Psoas muscle (tissue), 8 donors: ENCODE measurements around the gene ARSD. TPM values are rescaled to one million over a fixed set of nuclear protein-coding genes. Genes with fewer than 3 reads are reported as not detected.

ENCODE experiments used
- ATAC-seq, 4 donors: fragments of 200-7000 bp; cut with Tn5 transposase; one replicate each; pipeline ENCODE4 v1.9.1; 2020; ENCODE audit warnings: moderate library complexity in 3 of 4, mild to moderate bottlenecking in 2 of 4
- DNase-seq, 2 donors: peaks; one replicate each; pipeline ENCODE4 v3.0.0-alpha.2; 2020
- H3K27ac ChIP-seq: fragments of 200-600 bp; one replicate; pipeline ENCODE4 v1.8.0; 2022
- H3K27me3 ChIP-seq, 3 donors: fragments of 200-600 bp in 1 of 3; one replicate each; pipeline versions ENCODE4 v1.6.1 to v1.8.0; 2013 to 2022; ENCODE audit warnings: low read length in 2 of 3, mild to moderate bottlenecking in 2 of 3, moderate library complexity in 1 of 3; ENCODE audit not compliant: insufficient read depth in 3 of 3
- H3K36me3 ChIP-seq, 2 donors: fragments of 200-600 bp in 1 of 2; one replicate each; pipeline versions ENCODE4 v1.6.1 to v1.8.0; 2013 to 2022; ENCODE audit warnings: low read depth in 1 of 2, mild to moderate bottlenecking in 1 of 2, moderate library complexity in 1 of 2; ENCODE audit not compliant: insufficient read depth in 1 of 2
- H3K4me1 ChIP-seq: fragments of 200-600 bp; one replicate; pipeline ENCODE4 v1.8.0; 2022
- H3K4me3 ChIP-seq: fragments of 200-600 bp; one replicate; pipeline ENCODE4 v1.8.0; 2022; ENCODE audit warnings: mild to moderate bottlenecking
- H3K9me3 ChIP-seq: fragments of 200-600 bp; one replicate; pipeline ENCODE4 v1.8.0; 2022
- WGBS, 3 donors: extraction: QIAGEN DNeasy Blood & Tissue Kit; methylation state at CpG; one replicate each; pipeline versions ENCODE4 v1.1.6 to v1.1.7; 2013; 5-methylcytosine and 5-hydroxymethylcytosine counted together
- intact Hi-C, 2 donors: fragments of 100-400 bp; cut with DNase I; formaldehyde crosslinking; loops; one replicate each; pipeline versions ENCODE4 v1.11.0 to v1.14.2; 2022
- polyA plus RNA-seq, 3 donors: library from polyadenylated mRNA; stranded (reverse); fragments of 200-250 nt; gene quantifications; one replicate each; pipeline ENCODE4 v1.2.3, GENCODE V29; 2013
- total RNA-seq, 4 donors: library from RNA; stranded (reverse); fragmentation: NEBNext Ultra II Directional in 2 of 4; extraction: Animal tissue kit (Norgen Biotek cat#: 25700) in 2 of 4; gene quantifications; one replicate each; pipeline versions ENCODE4 v1.2.1 to v1.2.4, GENCODE V29; 2021 to 2023
- TF ChIP-seq, protein P1 (sequence below): fragments of 200-600 bp; IDR thresholded peaks from one replicate; pipeline ENCODE4 v1.8.0; 2022; ENCODE audit warnings: antibody characterized with exemption
- donor health status: healthy with polysubstance abuse.
- donor health status: DM: no; HTN: no; CAD: no; lungs with moderate emphysema.
- donor health status: Bipolar disorder and iron deficiency.
- donor health status: healthy.
- donor health status: DM: yes; HTN: yes; CAD: no.
- donor health status: DM: no; HTN: no; CAD: no.
- donor health status: DM: no; HTN: no; CAD: no.
- donor health status: DM: yes; HTN: yes; CAD: no.

Gene ARSD
- total and polyA plus RNA-seq, 7 donors = 0.66 to 2.4 (median 1.6) TPM

DNA sequence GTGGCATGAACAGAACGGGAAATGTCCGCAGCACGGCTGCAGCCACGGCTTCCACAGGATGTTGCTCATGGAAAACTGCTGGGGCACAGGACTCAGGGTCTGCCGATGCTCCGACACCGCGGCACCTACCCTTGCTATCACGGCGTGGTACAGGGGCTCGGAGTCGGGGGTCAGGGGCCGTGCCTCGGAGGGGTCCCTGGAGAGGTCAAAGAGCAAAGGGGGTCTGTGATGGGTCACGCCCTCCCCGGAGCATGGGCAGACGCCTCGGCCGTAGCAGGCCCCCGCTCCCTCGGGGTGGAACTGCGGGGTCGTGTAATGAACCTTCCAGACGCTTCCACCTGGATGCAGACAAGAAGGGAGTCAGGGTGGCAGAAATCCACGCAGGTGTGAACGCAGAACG lies 21.8 kb downstream of the ARSD start:
- no peaks in the 10 kb centered on the region for H3K36me3 ChIP-seq
- no peak overlapping the region for H3K27ac ChIP-seq
- H3K4me1 ChIP-seq = no peaks in the 10 kb centered on the region
- ATAC-seq = no peak
- intact Hi-C loops = no loop called here
- no peak for DNase-seq
- TF ChIP-seq, protein P1, sequence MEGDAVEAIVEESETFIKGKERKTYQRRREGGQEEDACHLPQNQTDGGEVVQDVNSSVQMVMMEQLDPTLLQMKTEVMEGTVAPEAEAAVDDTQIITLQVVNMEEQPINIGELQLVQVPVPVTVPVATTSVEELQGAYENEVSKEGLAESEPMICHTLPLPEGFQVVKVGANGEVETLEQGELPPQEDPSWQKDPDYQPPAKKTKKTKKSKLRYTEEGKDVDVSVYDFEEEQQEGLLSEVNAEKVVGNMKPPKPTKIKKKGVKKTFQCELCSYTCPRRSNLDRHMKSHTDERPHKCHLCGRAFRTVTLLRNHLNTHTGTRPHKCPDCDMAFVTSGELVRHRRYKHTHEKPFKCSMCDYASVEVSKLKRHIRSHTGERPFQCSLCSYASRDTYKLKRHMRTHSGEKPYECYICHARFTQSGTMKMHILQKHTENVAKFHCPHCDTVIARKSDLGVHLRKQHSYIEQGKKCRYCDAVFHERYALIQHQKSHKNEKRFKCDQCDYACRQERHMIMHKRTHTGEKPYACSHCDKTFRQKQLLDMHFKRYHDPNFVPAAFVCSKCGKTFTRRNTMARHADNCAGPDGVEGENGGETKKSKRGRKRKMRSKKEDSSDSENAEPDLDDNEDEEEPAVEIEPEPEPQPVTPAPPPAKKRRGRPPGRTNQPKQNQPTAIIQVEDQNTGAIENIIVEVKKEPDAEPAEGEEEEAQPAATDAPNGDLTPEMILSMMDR = no peak
- 90% methylated on average over 24 to 27 of the region's 27 CpGs for WGBS, 3 donors
- no peak overlapping the region for H3K4me3 ChIP-seq
- H3K9me3 ChIP-seq = peaks cover 10% of the 10 kb centered on the region
- no peaks in the 10 kb centered on the region for H3K27me3 ChIP-seq

DNA sequence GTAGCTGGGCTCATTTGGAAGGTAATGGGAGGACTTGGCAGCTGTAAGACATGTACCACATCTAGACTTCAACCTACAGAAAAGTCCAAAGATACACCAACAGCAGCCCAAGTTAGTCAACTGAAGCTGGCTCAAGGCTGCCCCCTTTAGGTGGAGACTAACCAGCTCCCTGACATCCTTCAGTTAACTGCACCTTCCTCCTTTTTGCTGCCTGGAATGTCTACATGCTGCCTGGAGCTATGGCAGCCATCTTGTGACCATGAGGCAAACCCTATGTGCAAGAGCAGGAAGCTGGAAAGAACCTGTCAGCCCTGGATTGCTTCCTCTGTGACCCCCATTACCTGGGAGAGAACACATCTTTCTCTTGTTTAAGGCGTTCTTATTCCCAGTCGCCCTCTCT lies 25.8 kb downstream of the ARSD start:
- Histone ChIP-seq H3K27ac (no peak overlapping the region), H3K36me3 (no peaks in the 10 kb centered on the region), H3K4me3 (no peak overlapping the region), H3K27me3 (no peaks in the 10 kb centered on the region), H3K9me3 (peaks cover 12% of the 10 kb centered on the region), H3K4me1 (no peaks in the 10 kb centered on the region)
- DNase-seq (no peak), ATAC-seq (no peak)
- intact Hi-C loops = no loop called here
- TF ChIP-seq, protein P1 = no peak
- WGBS, 3 donors = 89 to 98% (median 95%) methylated on average over 2 of the region's 2 CpGs

DNA sequence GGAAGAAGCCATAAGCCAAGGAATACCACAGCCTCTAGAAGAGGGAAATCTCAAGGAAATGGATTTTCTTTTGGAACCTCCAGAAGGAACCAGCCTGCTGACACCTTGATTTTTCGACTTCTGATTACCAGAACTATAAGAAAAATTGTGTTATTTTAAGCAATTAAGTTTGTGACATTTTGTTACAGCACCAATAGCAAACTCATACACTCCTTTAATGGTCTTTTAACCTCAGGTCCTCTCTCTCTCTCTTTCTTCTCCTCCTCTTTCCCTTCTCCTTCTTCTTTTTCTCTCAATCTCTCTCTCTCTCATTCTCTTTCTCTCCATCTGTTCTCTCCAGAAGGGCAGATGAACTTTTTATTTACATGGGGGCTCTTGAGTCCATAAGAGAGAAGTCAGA lies 26.3 kb downstream of the ARSD start:
- H3K36me3 ChIP-seq = no peaks in the 10 kb centered on the region
- no peaks in the 10 kb centered on the region for H3K27me3 ChIP-seq
- 100% methylated on average over 1 of the region's 1 CpG for WGBS, 3 donors
- DNase-seq (no peak), ATAC-seq (no peak)
- intact Hi-C loops = no loop called here
- no peaks in the 10 kb centered on the region for H3K4me1 ChIP-seq
- H3K4me3 ChIP-seq = no peak overlapping the region
- no peak overlapping the region for H3K27ac ChIP-seq
- TF ChIP-seq, protein P1 = no peak
- peaks cover 12% of the 10 kb centered on the region for H3K9me3 ChIP-seq

DNA sequence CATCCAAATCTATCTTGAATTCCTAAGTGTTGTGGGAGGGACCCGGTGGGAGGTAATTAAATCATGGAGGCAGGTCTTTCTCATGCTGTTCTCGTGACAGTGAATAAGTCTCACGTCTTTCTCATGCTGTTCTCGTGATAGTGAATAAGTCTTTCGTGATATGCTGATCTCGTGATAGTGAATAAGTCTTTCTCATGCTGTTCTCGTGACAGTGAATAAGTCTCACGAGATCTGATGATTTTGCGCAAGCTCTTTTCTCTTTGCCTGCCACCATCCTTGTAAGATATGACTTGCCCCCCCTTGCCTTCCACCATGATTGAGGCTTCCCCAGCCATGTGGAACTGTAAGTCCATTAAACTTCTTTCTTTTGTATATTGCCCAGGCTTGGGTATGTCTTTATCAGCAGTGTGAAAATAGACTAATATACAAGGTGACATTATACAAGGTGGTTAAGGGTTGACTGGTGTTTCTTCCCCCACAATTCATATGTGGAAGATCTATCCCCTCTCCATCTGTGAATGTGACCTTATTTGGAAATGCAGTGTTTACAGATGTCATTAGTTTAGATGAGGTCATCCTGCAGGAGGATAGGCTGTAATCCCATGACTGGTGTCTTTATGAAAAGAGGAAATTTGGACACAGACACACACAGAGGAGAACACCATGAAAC lies 27.6 kb downstream of the ARSD start:
- 87 to 92% (median 87%) methylated on average over 9 of the region's 9 CpGs for WGBS, 3 donors
- Histone ChIP-seq H3K9me3 (peaks cover 12% of the 10 kb centered on the region), H3K36me3 (no peaks in the 10 kb centered on the region), H3K4me1 (no peaks in the 10 kb centered on the region), H3K27ac (no peak overlapping the region), H3K4me3 (no peak overlapping the region), H3K27me3 (no peaks in the 10 kb centered on the region)
- ATAC-seq = no peak
- intact Hi-C loops = no loop called here
- DNase-seq = no peak
- TF ChIP-seq, protein P1 = no peak
